ENCODE measurements around the gene ARHGAP22.

DNA sequence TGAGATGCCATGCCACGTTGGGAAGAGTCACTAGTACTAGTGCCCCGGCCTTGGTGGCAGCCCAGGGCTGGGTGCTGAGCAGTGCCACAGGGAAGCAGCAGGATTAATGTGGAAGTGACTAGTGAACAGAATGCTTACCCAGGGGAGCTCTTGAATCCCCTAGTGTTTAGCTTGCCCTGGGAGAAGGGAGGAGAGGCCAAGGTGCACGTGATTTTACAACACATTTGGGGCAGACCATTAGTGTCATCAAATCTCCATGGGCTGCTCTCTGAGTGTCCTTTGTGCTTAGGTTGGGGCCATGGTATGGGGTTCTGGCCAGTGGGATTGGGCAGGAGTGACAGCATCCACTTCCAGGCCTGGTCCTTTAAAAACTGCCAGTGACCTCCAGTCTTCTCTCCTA, 37.5 kb downstream of the ARHGAP22 start:
- no peak for TF ChIP-seq POLR2A (IDR thresholded peaks at IDR 0.05)
- TF ChIP-seq, protein P1, sequence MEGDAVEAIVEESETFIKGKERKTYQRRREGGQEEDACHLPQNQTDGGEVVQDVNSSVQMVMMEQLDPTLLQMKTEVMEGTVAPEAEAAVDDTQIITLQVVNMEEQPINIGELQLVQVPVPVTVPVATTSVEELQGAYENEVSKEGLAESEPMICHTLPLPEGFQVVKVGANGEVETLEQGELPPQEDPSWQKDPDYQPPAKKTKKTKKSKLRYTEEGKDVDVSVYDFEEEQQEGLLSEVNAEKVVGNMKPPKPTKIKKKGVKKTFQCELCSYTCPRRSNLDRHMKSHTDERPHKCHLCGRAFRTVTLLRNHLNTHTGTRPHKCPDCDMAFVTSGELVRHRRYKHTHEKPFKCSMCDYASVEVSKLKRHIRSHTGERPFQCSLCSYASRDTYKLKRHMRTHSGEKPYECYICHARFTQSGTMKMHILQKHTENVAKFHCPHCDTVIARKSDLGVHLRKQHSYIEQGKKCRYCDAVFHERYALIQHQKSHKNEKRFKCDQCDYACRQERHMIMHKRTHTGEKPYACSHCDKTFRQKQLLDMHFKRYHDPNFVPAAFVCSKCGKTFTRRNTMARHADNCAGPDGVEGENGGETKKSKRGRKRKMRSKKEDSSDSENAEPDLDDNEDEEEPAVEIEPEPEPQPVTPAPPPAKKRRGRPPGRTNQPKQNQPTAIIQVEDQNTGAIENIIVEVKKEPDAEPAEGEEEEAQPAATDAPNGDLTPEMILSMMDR (IDR thresholded peaks at IDR 0.05) = no peak

All from tibial nerve (tissue), 3 donors.